HL-60 (cell line): ENCODE measurements around the gene UBE2E2.

Source experiments
- POLR2AphosphoS5 ChIP-seq: IDR thresholded peaks from 2 replicates; pipeline ENCODE4 v1.6.1; 2012; ENCODE audit warnings: low read depth
- TF ChIP-seq, protein P1 (sequence below): IDR thresholded peaks from one replicate; pipeline ENCODE4 v1.5.1; 2011; ENCODE audit warnings: low read length, control low read depth, inconsistent platforms; ENCODE audit not compliant: insufficient read depth
- TF ChIP-seq, protein P2 (sequence below): IDR thresholded peaks from 2 replicates; pipeline ENCODE4 v1.6.1; 2012; ENCODE audit warnings: low read depth; ENCODE audit not compliant: insufficient replicate concordance

GRCh38 chr3:23356169-23356568 lies 153.0 kb downstream of the UBE2E2 start:
- TF ChIP-seq, protein P1, sequence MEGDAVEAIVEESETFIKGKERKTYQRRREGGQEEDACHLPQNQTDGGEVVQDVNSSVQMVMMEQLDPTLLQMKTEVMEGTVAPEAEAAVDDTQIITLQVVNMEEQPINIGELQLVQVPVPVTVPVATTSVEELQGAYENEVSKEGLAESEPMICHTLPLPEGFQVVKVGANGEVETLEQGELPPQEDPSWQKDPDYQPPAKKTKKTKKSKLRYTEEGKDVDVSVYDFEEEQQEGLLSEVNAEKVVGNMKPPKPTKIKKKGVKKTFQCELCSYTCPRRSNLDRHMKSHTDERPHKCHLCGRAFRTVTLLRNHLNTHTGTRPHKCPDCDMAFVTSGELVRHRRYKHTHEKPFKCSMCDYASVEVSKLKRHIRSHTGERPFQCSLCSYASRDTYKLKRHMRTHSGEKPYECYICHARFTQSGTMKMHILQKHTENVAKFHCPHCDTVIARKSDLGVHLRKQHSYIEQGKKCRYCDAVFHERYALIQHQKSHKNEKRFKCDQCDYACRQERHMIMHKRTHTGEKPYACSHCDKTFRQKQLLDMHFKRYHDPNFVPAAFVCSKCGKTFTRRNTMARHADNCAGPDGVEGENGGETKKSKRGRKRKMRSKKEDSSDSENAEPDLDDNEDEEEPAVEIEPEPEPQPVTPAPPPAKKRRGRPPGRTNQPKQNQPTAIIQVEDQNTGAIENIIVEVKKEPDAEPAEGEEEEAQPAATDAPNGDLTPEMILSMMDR: no peak
- TF ChIP-seq, protein P2, sequence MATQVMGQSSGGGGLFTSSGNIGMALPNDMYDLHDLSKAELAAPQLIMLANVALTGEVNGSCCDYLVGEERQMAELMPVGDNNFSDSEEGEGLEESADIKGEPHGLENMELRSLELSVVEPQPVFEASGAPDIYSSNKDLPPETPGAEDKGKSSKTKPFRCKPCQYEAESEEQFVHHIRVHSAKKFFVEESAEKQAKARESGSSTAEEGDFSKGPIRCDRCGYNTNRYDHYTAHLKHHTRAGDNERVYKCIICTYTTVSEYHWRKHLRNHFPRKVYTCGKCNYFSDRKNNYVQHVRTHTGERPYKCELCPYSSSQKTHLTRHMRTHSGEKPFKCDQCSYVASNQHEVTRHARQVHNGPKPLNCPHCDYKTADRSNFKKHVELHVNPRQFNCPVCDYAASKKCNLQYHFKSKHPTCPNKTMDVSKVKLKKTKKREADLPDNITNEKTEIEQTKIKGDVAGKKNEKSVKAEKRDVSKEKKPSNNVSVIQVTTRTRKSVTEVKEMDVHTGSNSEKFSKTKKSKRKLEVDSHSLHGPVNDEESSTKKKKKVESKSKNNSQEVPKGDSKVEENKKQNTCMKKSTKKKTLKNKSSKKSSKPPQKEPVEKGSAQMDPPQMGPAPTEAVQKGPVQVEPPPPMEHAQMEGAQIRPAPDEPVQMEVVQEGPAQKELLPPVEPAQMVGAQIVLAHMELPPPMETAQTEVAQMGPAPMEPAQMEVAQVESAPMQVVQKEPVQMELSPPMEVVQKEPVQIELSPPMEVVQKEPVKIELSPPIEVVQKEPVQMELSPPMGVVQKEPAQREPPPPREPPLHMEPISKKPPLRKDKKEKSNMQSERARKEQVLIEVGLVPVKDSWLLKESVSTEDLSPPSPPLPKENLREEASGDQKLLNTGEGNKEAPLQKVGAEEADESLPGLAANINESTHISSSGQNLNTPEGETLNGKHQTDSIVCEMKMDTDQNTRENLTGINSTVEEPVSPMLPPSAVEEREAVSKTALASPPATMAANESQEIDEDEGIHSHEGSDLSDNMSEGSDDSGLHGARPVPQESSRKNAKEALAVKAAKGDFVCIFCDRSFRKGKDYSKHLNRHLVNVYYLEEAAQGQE: no peak
- no peak for TF ChIP-seq POLR2AphosphoS5
